ENCODE data around the gene RIMS1.

The RIMS1 gene, protein sequence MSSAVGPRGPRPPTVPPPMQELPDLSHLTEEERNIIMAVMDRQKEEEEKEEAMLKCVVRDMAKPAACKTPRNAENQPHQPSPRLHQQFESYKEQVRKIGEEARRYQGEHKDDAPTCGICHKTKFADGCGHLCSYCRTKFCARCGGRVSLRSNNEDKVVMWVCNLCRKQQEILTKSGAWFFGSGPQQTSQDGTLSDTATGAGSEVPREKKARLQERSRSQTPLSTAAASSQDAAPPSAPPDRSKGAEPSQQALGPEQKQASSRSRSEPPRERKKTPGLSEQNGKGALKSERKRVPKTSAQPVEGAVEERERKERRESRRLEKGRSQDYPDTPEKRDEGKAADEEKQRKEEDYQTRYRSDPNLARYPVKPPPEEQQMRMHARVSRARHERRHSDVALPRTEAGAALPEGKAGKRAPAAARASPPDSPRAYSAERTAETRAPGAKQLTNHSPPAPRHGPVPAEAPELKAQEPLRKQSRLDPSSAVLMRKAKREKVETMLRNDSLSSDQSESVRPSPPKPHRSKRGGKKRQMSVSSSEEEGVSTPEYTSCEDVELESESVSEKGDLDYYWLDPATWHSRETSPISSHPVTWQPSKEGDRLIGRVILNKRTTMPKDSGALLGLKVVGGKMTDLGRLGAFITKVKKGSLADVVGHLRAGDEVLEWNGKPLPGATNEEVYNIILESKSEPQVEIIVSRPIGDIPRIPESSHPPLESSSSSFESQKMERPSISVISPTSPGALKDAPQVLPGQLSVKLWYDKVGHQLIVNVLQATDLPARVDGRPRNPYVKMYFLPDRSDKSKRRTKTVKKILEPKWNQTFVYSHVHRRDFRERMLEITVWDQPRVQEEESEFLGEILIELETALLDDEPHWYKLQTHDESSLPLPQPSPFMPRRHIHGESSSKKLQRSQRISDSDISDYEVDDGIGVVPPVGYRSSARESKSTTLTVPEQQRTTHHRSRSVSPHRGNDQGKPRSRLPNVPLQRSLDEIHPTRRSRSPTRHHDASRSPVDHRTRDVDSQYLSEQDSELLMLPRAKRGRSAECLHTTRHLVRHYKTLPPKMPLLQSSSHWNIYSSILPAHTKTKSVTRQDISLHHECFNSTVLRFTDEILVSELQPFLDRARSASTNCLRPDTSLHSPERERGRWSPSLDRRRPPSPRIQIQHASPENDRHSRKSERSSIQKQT (N-terminal part only)

DNA sequence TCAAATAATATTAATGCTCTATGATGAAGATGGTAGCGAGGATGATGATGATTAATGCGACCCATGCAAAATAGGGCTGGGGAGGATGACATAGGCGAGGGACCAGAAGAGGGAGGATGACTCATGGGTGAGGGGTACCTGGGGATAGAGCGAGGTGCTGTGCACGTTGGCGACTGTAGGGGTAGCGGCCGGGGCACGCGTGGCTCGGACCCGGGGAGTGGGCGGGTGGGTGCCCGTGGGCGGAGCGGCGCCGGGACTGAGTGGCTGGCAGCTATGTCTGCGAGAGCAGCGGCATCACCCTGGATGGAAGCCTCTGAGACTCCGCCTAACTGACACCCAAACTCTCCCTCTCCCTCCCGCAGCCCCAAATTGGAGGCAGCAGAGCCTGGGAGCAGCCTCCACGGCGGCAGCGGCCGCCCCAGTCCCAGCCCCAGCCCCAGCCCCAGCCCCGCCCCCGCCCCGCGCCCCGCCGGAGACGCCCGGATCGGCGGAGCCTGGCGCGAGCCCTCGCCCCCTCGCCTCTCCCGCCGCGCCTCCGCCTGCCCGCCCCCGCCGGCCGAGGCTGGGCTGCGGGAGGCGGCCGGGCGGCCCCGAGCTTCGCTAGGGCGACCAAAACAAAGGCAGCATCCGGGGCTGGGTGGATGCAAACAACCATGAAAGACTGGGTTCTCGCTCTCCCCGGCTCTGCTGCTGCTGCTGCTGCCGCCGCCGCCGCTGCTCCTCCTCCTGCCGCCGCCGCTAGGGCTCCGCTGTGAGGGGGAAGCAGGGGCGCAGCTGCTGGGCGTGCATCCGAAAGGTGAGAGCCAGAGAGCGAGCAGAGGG, at the start of gene RIMS1:
Gene RIMS1, plus strand, starts transcription at position 367 of the 822 bp plus-strand sequence. CDS start 474 bp downstream, outside the sequence.
- ATAC-seq: peak; percentile 43
- DNase-seq: peak; percentile 5

DNA sequence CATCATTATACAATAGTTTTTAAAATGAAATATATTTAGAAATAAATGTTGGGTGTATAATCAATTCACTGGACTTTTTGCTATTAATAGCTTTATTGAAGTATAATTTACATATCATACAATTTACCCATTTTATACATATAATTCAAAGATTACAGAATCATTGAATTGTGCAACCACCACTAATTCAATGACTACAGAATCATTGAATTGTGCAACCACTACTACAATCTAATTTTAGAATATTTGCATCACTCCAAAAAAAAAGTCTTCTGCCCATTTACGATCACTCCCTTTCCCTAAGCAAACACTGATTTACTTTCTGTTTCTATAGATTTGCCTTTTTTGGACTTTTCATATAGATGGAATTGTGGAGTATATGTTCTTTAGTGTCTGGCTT, 35.1 kb upstream of the RIMS1 start:
- ATAC-seq (no peak), DNase-seq (no peak)

DNA sequence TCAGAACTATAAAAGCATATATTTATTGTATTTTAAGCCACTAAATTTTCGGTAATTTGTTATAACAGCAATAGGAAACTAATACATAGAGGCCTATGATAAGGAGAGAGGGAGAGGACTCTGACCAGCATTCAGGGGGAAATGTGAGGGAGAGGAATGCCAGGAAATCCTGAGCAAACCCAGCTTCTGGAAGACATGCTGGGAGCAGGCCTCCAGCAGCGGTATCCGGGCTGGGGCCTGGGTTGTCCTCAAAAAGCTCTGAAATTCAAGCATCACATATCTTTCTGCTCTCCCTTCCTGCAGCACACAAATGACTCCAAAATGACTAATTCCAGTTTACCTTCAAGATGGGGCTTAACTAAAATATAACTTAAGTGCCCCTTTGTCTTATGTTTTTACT, 33.4 kb upstream of the RIMS1 start:
- DNase-seq (no peak), ATAC-seq (no peak)

DNA sequence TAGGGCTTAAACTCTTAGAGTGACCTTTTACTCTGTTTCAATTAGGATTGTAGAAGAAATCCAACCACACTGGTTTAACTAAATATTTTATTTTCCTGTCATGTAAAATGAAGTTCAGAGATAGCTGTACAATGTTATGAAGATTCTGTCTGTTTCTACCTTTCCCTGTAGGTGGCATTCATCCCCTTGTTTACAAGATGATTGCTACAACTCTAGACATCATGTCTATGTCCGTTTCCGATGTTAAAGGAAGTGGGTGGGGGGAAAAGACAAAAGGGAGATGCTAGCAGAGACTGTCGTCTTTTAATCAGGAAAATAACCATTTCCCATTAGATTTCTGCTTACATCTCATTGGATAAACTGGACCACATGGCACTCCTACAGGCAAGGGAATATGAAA, 30.9 kb upstream of the RIMS1 start:
- ATAC-seq: no peak
- DNase-seq: no peak

DNA sequence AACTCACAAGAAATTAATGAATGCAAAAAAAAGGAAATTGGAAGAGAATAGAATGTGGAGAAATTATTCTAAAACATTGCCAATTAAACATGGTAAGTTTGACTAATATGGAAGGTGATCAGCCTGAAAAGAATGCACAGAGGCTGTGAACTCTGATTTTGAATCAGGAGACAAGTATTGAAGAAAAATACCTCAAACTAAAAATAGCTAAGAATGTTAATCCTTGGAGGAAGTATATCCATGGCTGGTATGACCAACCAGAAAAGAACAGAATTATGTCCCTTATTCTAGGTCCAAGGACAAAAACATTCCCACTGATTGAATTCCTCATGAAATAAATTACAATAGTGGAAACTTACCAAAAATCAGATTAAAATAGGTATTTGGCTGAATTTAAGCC, 7.3 kb upstream of the RIMS1 start:
- ATAC-seq: no peak
- no peak for DNase-seq

DNA sequence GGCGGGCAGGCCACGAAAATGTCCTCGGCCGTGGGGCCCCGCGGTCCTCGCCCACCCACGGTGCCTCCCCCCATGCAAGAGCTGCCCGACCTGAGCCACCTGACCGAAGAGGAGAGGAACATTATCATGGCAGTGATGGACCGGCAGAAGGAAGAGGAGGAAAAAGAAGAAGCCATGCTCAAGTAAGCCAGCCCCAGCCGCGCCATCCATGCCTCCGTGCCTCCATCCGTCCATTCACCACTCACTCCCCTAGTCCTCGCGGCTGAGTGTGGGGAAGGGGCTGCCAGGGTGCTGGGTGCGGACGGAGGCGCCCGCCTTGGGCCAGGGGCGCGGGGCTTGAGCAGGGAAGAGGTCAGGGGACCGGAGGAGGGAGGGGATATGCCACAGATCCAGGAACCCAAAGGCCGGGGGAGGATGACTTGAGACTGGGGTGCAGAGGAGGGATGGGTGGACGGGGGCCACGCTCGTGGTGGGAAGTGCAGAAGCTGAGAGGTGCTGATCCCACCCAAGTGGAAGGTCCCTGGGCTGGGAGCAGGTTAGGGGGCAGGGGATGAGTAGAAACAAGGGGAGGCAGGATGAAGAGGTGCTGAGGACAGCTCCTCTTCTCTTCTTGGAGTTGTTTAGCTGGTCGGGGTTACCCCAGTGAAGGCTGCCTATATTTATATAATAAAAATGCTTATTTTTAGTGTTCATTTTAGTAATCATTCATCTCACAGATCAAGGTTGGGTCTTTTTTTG, 825 bp downstream of the RIMS1 start:
- DNase-seq (no peak), ATAC-seq (peak; percentile 6)

DNA sequence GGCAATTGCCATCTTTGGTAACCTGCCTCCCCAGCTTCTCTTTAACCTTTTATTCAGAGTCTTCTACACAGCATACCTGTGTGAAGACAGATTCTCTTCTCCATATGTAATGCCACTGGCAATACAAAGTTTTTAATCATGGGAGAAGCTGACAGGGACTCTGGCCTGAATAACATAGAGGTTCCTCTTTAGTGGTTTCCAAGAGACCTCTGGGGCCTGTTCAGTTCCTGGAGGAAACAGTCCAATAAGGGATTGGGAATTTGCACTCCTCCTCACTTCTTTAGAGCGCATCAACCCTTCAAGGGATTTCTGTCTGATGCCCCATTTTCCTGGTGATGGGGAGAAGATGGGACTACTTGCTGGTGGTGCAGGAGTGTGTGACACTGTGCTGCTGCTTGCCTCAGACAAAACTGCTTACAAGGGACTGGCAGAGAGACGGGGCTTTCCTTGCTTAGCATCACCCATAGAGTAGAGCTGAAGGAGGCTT, 1.4 kb downstream of the RIMS1 start:
- DNase-seq (no peak), ATAC-seq (no peak)

DNA sequence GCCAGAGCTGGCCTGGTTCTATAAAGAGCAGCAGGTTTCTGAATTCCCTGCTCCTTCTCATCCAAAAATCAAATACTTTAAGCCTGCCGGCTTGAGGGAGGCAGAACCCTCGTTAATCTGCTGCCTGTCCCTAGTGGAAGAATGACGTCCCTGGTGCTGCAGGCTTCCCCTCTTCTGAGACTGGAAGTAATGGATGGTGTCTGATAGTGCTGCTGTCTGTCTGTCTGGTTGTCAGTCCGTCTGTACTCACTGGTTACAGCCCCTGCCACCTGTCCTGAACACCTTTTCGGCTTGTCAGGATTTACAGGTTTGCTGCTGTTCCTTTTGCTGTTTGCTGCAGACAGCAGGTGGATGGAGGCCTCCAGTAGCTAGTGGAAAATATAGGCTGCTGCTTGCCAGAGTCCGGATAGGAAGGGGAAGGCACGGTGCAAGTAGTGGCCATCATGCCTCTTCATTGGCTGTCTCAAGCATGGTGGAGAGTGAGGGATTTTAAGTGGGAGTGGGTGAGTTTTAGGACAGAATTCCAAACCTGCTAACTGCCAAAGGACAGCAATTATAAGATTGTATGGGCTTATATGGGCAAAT, 2.5 kb downstream of the RIMS1 start:
- no peak for ATAC-seq

DNA sequence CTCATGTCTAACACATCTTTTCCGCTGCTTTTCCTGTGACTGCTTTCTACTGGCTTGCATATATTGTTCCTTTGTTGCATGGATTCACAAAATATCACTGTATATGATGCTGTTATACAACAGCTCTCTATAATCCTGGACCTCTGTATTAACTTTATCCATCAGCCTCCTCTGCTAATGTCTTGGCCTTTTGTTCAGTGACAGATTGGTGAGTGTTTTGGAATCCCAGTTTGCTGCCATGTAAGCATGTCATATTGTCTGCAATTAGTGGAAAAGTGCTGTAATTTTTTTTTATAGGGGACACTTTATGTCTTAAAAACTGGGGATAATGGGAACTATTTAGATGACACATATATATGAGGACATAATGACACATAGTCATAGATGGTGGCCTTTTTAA, 3.0 kb downstream of the RIMS1 start:
- DNase-seq (no peak), ATAC-seq (no peak)

More for the DNA sequence above, 2.5 kb downstream of the RIMS1 start:
- DNase-seq: no peak

DNA sequence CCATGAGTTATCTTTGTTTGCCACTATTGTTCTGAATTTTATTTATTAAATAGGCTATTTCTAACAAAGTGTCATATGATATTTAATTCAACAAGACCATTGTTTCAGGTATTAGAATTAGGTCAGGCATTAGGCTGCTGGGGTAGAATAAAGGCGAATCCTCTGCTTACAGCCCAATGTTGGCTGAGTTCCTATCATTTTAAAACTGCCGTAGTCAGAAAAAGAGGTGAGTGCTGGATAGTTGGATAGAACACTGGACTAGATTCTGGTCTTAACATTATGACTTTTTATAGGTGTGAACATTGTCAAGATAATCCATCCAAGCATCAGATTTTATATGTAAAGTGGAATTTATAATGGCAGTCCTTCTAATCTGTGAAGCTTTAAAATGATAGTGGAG, 6.3 kb downstream of the RIMS1 start:
- no peak for DNase-seq
- ATAC-seq: no peak

DNA sequence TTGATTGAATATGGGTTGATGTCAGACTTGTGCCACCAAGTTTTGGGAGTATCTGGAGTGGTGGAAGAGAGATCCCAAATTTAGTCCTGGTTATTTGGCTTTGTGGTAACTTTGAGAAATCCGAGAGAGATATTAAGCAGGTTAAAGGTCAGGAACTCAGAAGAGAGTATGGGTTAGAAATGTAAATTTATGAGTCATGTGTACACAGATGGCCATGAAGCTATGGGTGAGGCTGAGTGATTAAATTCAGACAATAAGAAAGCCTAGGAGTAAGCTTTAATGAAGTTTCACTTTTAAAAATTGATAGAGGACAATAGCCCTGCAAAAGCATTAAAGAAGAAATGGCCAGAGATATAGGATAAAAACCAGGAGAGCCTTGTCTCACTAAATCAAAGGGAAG, 14.3 kb downstream of the RIMS1 start:
- DNase-seq (no peak), ATAC-seq (no peak)

DNA sequence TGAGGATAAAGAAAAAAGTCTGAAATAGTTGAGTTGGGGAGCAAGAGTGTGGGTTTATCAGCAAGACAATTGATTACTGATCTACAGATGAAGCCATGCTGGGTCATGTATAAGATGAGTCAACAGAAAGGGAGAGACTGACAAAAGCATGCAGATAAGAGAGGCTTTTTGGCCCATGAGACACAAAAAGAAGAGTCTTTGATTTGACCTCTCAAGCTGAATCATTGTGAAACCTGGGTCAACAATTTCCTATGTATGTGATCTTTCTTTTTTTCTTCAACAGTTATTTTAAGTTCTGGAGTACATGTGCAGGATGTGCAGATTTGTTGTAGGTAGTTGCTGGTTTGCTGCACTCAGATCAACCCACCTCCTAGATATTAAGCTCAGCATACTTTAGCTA, 15.9 kb downstream of the RIMS1 start:
- ATAC-seq (no peak), DNase-seq (no peak)

DNA sequence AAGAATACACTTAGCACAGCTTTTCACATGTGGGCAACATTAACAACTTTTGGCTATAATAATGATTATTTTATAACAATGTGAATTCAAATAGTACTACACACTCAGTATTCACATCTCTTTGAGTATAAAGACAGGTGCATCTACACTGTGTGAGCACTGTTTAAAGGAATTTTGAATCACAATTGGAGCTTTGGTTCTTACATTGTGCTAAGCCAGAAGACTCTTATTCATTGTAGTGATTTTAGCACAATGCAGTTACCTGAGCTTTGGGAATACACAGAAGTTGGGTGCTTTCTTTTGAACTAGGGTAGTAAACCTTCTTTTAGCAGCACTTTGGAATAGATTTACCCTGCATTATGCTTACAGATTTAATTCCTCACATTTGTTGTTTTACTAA, 20.5 kb downstream of the RIMS1 start:
- no peak for DNase-seq
- no peak for ATAC-seq

DNA sequence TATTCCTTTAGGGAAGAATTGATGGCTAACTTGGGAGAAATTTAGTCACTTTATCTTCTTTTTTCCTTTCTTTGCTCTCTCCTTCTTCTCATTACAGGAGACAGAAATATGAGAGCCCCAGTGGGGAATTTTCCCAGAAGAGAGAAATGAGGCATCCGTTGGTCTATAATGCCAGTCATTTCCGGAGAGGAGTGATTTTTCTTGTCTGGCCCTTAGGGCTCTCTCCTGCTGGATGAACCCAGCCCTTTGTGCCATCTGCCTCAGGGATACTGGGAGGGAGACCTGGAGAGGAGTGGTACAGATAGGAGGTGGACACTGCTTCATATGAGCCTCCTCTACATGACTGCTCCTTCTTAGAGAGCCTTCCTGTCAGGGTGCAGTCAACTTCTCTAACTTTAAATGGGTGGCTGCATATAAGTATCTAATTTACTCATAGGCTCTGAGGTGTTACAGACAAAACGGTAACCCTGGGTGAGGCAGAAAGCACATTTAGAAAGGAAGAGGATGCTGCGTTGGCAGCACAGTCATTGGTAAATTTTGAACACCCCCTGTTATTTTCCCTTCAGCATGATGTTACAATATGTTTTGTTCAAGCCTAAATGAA, 21.9 kb downstream of the RIMS1 start:
- DNase-seq (no peak), ATAC-seq (no peak)

DNA sequence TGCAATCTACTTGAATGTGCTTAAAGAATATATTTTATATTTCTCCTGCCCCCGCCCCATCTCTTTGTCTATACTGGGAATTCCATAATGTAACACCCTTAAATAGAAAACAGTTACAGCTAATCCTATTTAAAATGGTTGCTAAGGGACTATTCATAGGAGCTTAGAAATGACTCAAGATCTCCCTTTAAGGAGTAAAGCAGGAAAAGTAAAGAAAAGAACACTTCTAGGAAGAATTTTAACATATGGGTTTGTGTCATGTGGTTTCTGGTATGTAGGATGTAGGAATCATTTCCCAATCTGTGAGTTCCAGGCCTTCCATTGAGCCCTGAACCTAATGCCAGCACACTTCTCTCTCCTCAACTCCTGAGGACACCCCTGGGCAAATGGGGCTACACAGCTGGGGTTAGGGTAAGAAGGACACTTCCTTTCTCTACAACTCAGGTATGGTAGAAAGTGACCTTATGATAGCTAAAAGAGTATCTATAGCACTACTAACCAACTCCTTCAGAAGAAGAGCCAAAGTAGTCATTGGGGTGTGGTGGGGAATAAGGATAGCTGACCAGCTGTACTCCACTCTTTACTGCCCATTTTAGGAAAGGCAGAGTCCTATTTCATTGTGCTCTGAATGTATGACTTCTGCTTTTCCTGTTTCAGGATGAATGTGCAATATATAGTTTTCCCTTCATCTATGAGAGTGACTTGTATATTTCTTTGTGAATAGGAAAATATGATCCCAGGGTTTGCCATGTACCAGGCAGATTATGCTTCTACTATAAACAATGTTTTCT, 27.3 kb downstream of the RIMS1 start:
- DNase-seq: no peak
- no peak for ATAC-seq

DNA sequence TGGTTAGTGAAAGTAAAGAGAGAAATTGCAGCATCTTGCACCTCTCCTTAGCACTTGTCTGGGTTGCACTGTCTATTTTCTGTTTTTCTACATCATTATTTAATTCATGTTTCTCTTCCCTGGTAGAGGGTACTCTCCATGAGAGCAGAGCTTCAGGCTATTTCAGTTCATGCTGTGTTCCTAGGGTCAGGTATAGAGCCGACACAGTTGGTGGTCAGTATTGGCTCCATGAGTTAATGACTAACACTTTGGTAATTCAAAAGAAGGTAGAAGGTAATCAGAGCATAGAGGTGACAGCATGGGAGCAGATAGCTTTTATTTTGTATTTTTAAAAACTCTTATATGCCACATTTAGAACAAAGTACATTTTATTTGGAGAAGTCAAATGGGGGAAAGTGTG, 42.7 kb downstream of the RIMS1 start:
- ATAC-seq: no peak

DNA sequence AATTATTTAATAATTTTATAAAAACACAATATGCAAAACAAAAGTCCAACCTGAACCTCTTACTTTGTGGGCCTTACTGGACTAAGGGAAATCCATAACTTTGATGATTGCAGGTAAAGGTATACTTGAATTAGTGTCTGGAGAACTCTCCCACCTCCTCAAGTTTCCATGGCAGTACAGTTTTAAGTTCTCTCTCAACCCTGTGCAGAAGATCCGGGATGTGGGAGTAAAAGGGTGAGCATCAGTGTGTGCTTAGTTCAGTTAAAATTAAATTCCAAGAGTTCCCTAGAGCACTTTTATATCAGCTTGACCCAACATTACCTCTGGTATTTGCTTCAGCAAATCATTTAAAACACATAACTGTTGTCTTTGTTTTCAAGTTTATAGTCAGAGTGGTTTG, 47.5 kb downstream of the RIMS1 start:
- ATAC-seq: no peak
- no peak for DNase-seq

More for the DNA sequence above, 42.7 kb downstream of the RIMS1 start:
- no peak for DNase-seq

DNA sequence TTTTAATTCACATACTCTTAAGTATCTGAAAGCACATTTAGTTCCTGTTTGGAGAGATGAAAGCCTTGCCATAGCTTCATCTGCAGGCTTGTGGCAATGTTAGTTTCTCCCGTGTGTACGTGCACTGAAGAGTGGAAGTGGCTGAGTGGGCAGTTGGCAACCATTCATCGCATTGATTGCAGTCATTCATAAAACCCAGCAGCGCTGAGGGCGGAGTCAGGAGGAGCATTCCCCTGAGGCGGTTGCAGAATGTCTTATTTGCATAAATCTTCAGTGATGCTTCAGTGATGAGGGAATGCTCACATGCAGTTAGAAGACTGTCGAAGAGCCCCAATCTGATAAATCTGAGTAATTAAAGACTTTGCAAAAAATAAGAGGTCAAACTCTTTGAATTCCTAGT, 79.1 kb downstream of the RIMS1 start:
- ATAC-seq (no peak), DNase-seq (no peak)

DNA sequence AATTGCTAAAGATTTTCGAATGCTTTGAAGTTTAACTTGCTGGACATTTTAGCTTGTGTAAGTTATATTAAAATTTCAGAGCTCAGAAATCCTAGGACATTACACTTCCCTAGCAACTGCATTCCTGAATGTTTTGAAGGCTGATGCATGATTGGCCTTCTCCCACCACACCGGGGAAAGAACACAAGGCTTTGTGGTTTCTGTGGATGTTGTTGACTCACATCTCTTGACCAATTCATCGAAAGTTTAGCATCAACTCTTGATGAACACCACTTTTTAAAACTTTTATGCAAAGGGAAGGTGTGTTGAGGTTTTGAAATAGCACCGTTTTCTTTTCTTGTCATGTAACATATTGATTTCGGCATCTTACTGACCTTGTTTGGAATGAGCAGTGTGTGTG, 81.1 kb downstream of the RIMS1 start:
- DNase-seq: no peak

More for the DNA sequence above, 81.1 kb downstream of the RIMS1 start:
- ATAC-seq: no peak

Data from stimulated activated naive CD8-positive, alpha-beta T cell treated with anti-CD3 and anti-CD28 coated beads, Interleukin-15, Interleukin-2, amounts not matched to agents 100 U/mL and 50 U/mL, for 24 hours (primary cell).